ENCODE results near the gene FCAMR.

The FCAMR gene

GRCh38 chr1:206955476-206956451 is 14.5 kb downstream of the FCAMR start:
- no peak for DNase-seq

- DNase-seq, result no peak
These were observed 15.6 kb downstream of the FCAMR start for GRCh38 chr1:206954459-206955342.

GRCh38 chr1:206953626-206954025 is 16.6 kb downstream of the FCAMR start:
- no peak for DNase-seq

GRCh38 chr1:206953126-206953525 is 17.1 kb downstream of the FCAMR start:
- DNase-seq, result no peak

GRCh38 chr1:206952171-206952570 is 18.1 kb downstream of the FCAMR start:
- no peak for DNase-seq

- DNase-seq, result no peak
These were observed 18.8 kb downstream of the FCAMR start for GRCh38 chr1:206951318-206952100.

GRCh38 chr1:206949641-206950040 is 20.6 kb downstream of the FCAMR start:
- no peak for DNase-seq

- DNase-seq, result no peak
These were observed 21.1 kb downstream of the FCAMR start for GRCh38 chr1:206949208-206949607.

GRCh38 chr1:206947255-206947654 is 23.0 kb downstream of the FCAMR start:
- no peak for DNase-seq

GRCh38 chr1:206946261-206946660 is 24.0 kb downstream of the FCAMR start, which contains the start of gene PIGR:
PIGR (minus strand) TSS chr1:206946466; CDS start chr1:206940531, 5,935 bp downstream.
- no peak for DNase-seq

GRCh38 chr1:206945779-206946178 is 24.5 kb downstream of the FCAMR start:
- no peak for DNase-seq

GRCh38 chr1:206944703-206945102 is 25.6 kb downstream of the FCAMR start:
- DNase-seq, result no peak

GRCh38 chr1:206941766-206942418 is 28.4 kb downstream of the FCAMR start:
- no peak for DNase-seq

- no peak for DNase-seq
These were observed 29.7 kb downstream of the FCAMR start for GRCh38 chr1:206940588-206940936.

GRCh38 chr1:206939841-206940587 is 30.2 kb downstream of the FCAMR start:
- no peak for DNase-seq

- no peak for DNase-seq
These were observed 31.1 kb downstream of the FCAMR start for GRCh38 chr1:206939131-206939530.

- DNase-seq, result no peak
These were observed 32.8 kb downstream of the FCAMR start for GRCh38 chr1:206937425-206937824.

- DNase-seq, result peak in 1 of 2 donors; percentile 34
These were observed 34.7 kb downstream of the FCAMR start for GRCh38 chr1:206935491-206936067.

- peak; percentile 73 to 78 for DNase-seq
These were observed 36.8 kb downstream of the FCAMR start for GRCh38 chr1:206933333-206933945.

GRCh38 chr1:206932177-206932576 is 38.1 kb downstream of the FCAMR start:
- DNase-seq, result no peak

GRCh38 chr1:206931709-206932108 is 38.6 kb downstream of the FCAMR start:
- no peak for DNase-seq
